ENCODE results near the gene PGP.
"Not testable (repeated sequence)": the region's sequence is repeated elsewhere in the genome, so short reads cannot be mapped to it uniquely, and the experiment has no call there.

Gene PGP

GRCh38 chr16:2223221-2223941 lies 8.7 kb upstream of the PGP start, which contains the start of gene E4F1:
E4F1 (plus strand) TSS chr16:2223591; CDS start chr16:2223614, 23 bp downstream.
- DNase-seq (ENCODE audit: low read depth in 3 of 3), result peak; percentile 100

- no peak for DNase-seq (ENCODE audit: low read depth in 3 of 3)
These were observed 1.7 kb upstream of the PGP start for GRCh38 chr16:2216330-2216729.

- no peak for DNase-seq (ENCODE audit: low read depth in 3 of 3)
These were observed 572 bp downstream of the PGP start for GRCh38 chr16:2213817-2214718.

GRCh38 chr16:2212362-2213324 lies 2.0 kb downstream of the PGP start:
- DNase-seq (ENCODE audit: low read depth in 3 of 3), result no peak

- no peak for DNase-seq (ENCODE audit: low read depth in 3 of 3)
These were observed 2.7 kb downstream of the PGP start for GRCh38 chr16:2211923-2212347.

GRCh38 chr16:2210386-2211365 lies 4.0 kb downstream of the PGP start, which contains the start of gene BRICD5:
BRICD5 (minus strand) TSS chr16:2210863; CDS start chr16:2210833, 30 bp downstream.
- DNase-seq (ENCODE audit: low read depth in 3 of 3), result no peak

- DNase-seq (ENCODE audit: low read depth in 3 of 3), result no peak
These were observed 4.7 kb downstream of the PGP start for GRCh38 chr16:2210009-2210332.

- DNase-seq (ENCODE audit: low read depth in 3 of 3), result no peak
These were observed 5.2 kb downstream of the PGP start for GRCh38 chr16:2209258-2210008.

- DNase-seq (ENCODE audit: low read depth in 3 of 3), result no peak
These were observed 5.9 kb downstream of the PGP start for GRCh38 chr16:2208772-2209171.

- DNase-seq (ENCODE audit: low read depth in 3 of 3), result no peak
These were observed 6.3 kb downstream of the PGP start for GRCh38 chr16:2208308-2208707.

GRCh38 chr16:2207872-2208271 lies 6.8 kb downstream of the PGP start:
- DNase-seq (ENCODE audit: low read depth in 3 of 3), result no peak

- no peak for DNase-seq (ENCODE audit: low read depth in 3 of 3)
These were observed 7.7 kb downstream of the PGP start for GRCh38 chr16:2206780-2207433.

GRCh38 chr16:2206420-2206779 lies 8.2 kb downstream of the PGP start:
- DNase-seq (ENCODE audit: low read depth in 3 of 3), result no peak

GRCh38 chr16:2205967-2206313 lies 8.7 kb downstream of the PGP start:
- no peak for DNase-seq (ENCODE audit: low read depth in 3 of 3)

GRCh38 chr16:2205104-2205966 lies 9.3 kb downstream of the PGP start, which contains the start of gene MLST8:
MLST8 (plus strand) TSS chr16:2205454; CDS start chr16:2206086, 632 bp downstream.
- DNase-seq (ENCODE audit: low read depth in 3 of 3), result peak; percentile 69 to 87 (median 70)

GRCh38 chr16:2204416-2205103 lies 10.1 kb downstream of the PGP start:
- no peak for DNase-seq (ENCODE audit: low read depth in 3 of 3)

- not testable (repeated sequence) for DNase-seq (ENCODE audit: low read depth in 3 of 3)
These were observed 11.4 kb downstream of the PGP start for GRCh38 chr16:2203119-2203688.
